H9 (cell line): ENCODE measurements around the gene DEPDC5. TPM values are rescaled to one million over a fixed set of nuclear protein-coding genes. Genes with fewer than 3 reads are reported as not detected.

Experiments
- DNase-seq: peaks from one replicate; pipeline ENCODE4 v3.0.0-alpha.2; 2017
- H2AFZ ChIP-seq: one replicate; pipeline ENCODE4 v1.6.1; 2013; ENCODE audit warnings: mild to moderate bottlenecking, low read length, control low read depth, moderate library complexity
- H2AK5ac ChIP-seq: 2 replicates; pipeline ENCODE4 v1.6.1; 2013; ENCODE audit warnings: low read length, control low read depth, mixed read lengths; ENCODE audit not compliant: insufficient read length
- H2BK120ac ChIP-seq: one replicate; pipeline ENCODE4 v1.6.1; 2013; ENCODE audit warnings: low read depth, mild to moderate bottlenecking, low read length, control low read depth, inconsistent platforms; ENCODE audit not compliant: poor library complexity, severe bottlenecking
- H2BK12ac ChIP-seq: 2 replicates; pipeline ENCODE4 v1.6.1; 2013; ENCODE audit warnings: low read length, control low read depth, mixed read lengths, low read depth; ENCODE audit not compliant: insufficient read length
- H2BK15ac ChIP-seq: 2 replicates; pipeline ENCODE4 v1.6.1; 2013; ENCODE audit warnings: low read depth, low read length, control low read depth
- H2BK20ac ChIP-seq: one replicate; pipeline ENCODE4 v1.6.1; 2013; ENCODE audit warnings: low read depth, mild to moderate bottlenecking, low read length, control low read depth, inconsistent platforms; ENCODE audit not compliant: poor library complexity, severe bottlenecking
- H2BK5ac ChIP-seq: 2 replicates; pipeline ENCODE4 v1.6.1; 2013; ENCODE audit warnings: low read length, control low read depth, mixed read lengths; ENCODE audit not compliant: insufficient read length
- H3K14ac ChIP-seq: 2 replicates; pipeline ENCODE4 v1.6.1; 2013; ENCODE audit warnings: low read length, control low read depth; ENCODE audit not compliant: insufficient read depth
- H3K18ac ChIP-seq: 2 replicates; pipeline ENCODE4 v1.6.1; 2013; ENCODE audit warnings: low read depth, mild to moderate bottlenecking, mixed read lengths, low read length, control low read depth; ENCODE audit not compliant: insufficient read length
- H3K23ac ChIP-seq: 2 replicates; pipeline ENCODE4 v1.6.1; 2013; ENCODE audit warnings: low read length, control low read depth, mixed read lengths, low read depth; ENCODE audit not compliant: insufficient read length
- H3K23me2 ChIP-seq: 2 replicates; pipeline ENCODE4 v1.6.1; 2013; ENCODE audit warnings: low read depth, mild to moderate bottlenecking, mixed read lengths, low read length, control low read depth; ENCODE audit not compliant: insufficient read length, poor library complexity, severe bottlenecking
- H3K27ac ChIP-seq: 2 replicates; pipeline ENCODE4 v1.5.1; 2013; ENCODE audit warnings: low read length, control low read depth, mixed read lengths, low read depth; ENCODE audit not compliant: insufficient read length
- H3K27me3 ChIP-seq: 2 replicates; pipeline ENCODE4 v1.6.1; 2013; ENCODE audit warnings: low read length, control low read depth, inconsistent platforms; ENCODE audit not compliant: insufficient read depth
- H3K4ac ChIP-seq: 2 replicates; pipeline ENCODE4 v1.6.1; 2013; ENCODE audit warnings: low read depth, mild to moderate bottlenecking, control low read depth, inconsistent platforms, low read length, moderate library complexity
- H3K4me1 ChIP-seq: 2 replicates; pipeline ENCODE4 v1.6.1; 2013; ENCODE audit warnings: low read length, control low read depth, inconsistent platforms; ENCODE audit not compliant: insufficient read depth
- H3K4me2 ChIP-seq: 2 replicates; pipeline ENCODE4 v1.6.1; 2013; ENCODE audit warnings: low read length, control low read depth, mixed read lengths; ENCODE audit not compliant: insufficient read length, insufficient read depth
- H3K56ac ChIP-seq: 2 replicates; pipeline ENCODE4 v1.6.1; 2013; ENCODE audit warnings: low read depth, mild to moderate bottlenecking, mixed read lengths, low read length, control low read depth; ENCODE audit not compliant: insufficient read length
- H3K79me1 ChIP-seq: 2 replicates; pipeline ENCODE4 v1.6.1; 2013; ENCODE audit warnings: low read depth, mild to moderate bottlenecking, moderate library complexity, low read length, control low read depth, inconsistent platforms; ENCODE audit not compliant: insufficient read depth, poor library complexity, severe bottlenecking
- H3K79me2 ChIP-seq: 2 replicates; pipeline ENCODE4 v1.6.1; 2013; ENCODE audit warnings: low read length, control low read depth, inconsistent platforms; ENCODE audit not compliant: insufficient read depth
- H3K9ac ChIP-seq: 2 replicates; pipeline ENCODE4 v1.6.1; 2013; ENCODE audit warnings: low read length, control low read depth, mixed read lengths; ENCODE audit not compliant: insufficient read length; ENCODE audit errors: extremely low read depth
- H3K9me3 ChIP-seq: one replicate; pipeline ENCODE4 v1.6.1; 2013; ENCODE audit warnings: low read depth, low read length, inconsistent platforms; ENCODE audit not compliant: control insufficient read depth
- H3T11ph ChIP-seq: one replicate; pipeline ENCODE4 v1.6.1; 2013; ENCODE audit warnings: mild to moderate bottlenecking, low read length, control low read depth, inconsistent platforms
- H4K20me1 ChIP-seq: one replicate; pipeline ENCODE4 v1.6.1; 2013; ENCODE audit not compliant: control insufficient read depth, insufficient read length, insufficient read depth
- H4K5ac ChIP-seq: 2 replicates; pipeline ENCODE4 v1.6.1; 2013; ENCODE audit warnings: low read depth, mild to moderate bottlenecking, mixed read lengths, low read length, control low read depth; ENCODE audit not compliant: insufficient read length
- H4K8ac ChIP-seq: replicated peaks from 2 replicates; pipeline ENCODE4 v1.6.1; 2013; ENCODE audit warnings: low read length, control low read depth, mixed read lengths, low read depth; ENCODE audit not compliant: insufficient read length
- H4K91ac ChIP-seq: 2 replicates; pipeline ENCODE4 v1.6.1; 2013; ENCODE audit warnings: low read depth, mild to moderate bottlenecking, moderate library complexity, mixed read lengths, low read length, control low read depth; ENCODE audit not compliant: insufficient read length
- H3K27ac Mint-ChIP-seq, 3 experiments: 2 replicates in 2 of 3; 3 replicates in 1 of 3; pipeline ENCODE4 v1.8.0; 2020 to 2021; ENCODE audit warnings: mixed read lengths in 3 of 3, mild to moderate bottlenecking in 1 of 3, moderate library complexity in 1 of 3
- H3K27me3 Mint-ChIP-seq: 2 replicates; pipeline ENCODE4 v1.8.0; 2021; ENCODE audit warnings: low read depth, mild to moderate bottlenecking, moderate library complexity, mixed read lengths
- H3K36me3 Mint-ChIP-seq, 3 experiments: 2 replicates in 2 of 3; 3 replicates in 1 of 3; pipeline ENCODE4 v1.8.0; 2020 to 2021; ENCODE audit warnings: low read depth in 3 of 3, mixed read lengths in 3 of 3; ENCODE audit not compliant: insufficient read depth in 1 of 3
- H3K4me1 Mint-ChIP-seq, 2 experiments: 2 replicates each; pipeline ENCODE4 v1.8.0; 2020; ENCODE audit warnings: mixed read lengths in 2 of 2
- H3K4me3 Mint-ChIP-seq, 2 experiments: 2 replicates in 1 of 2; 3 replicates in 1 of 2; pipeline ENCODE4 v1.8.0; 2020 to 2021; ENCODE audit warnings: mild to moderate bottlenecking in 2 of 2, mixed read lengths in 2 of 2, moderate library complexity in 1 of 2
- H3K9me3 Mint-ChIP-seq, 2 experiments: 2 replicates in 1 of 2; 3 replicates in 1 of 2; pipeline ENCODE4 v1.8.0; 2020; ENCODE audit warnings: mild to moderate bottlenecking in 2 of 2, mixed read lengths in 2 of 2, moderate library complexity in 1 of 2
- WGBS: extraction: QIAGEN DNeasy Blood & Tissue Kit; methylation state at CpG from one replicate; pipeline ENCODE4 v1.1.7; 2013; ENCODE audit warnings: missing lambda C conversion rate, low lambda C conversion rate, mixed read lengths; ENCODE audit not compliant: insufficient read length; ENCODE audit errors: extremely low coverage; 5-methylcytosine and 5-hydroxymethylcytosine counted together
- total RNA-seq: library from RNA; stranded (reverse); gene quantifications from 2 replicates; pipeline ENCODE4 v1.2.1, GENCODE V29; 2021
- TF ChIP-seq, protein P1 (sequence below): fragments of 200-600 bp; sonication (generic); conservative IDR thresholded peaks from 3 replicates; pipeline ENCODE4 v1.8.0; 2021; ENCODE audit warnings: antibody characterized with exemption, mild to moderate bottlenecking

Gene DEPDC5
- total RNA-seq, 1 experiment from 2014 or later: 29.2 TPM

DNA sequence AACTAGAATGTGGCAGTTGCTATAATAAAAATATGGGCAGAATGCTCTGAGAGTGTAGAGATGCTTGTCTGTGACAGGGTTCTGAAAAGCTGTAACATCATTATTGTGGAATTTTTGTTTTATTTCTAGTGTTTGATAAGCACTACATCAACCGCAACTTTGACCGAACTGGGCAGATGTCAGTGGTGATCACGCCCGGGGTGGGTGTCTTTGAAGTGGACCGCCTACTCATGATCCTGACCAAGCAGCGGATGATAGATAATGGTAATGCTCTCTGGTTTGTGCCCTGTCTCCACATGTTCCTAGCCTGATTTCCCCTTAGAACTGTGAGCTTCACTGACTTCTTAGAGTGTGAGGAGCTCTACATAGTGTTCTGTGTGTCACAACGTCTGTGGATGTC lies 48.8 kb downstream of the DEPDC5 start:
- H3K56ac ChIP-seq: no peak overlapping the region
- H3K23ac ChIP-seq: no peak overlapping the region
- no peak overlapping the region for H3K14ac ChIP-seq
- peaks cover 19 to 77% (median 58%) of the 10 kb centered on the region in 3 experiments; a peak in 6 of 7 replicates for H3K36me3 Mint-ChIP-seq
- H3K79me2 ChIP-seq: no peaks in the 10 kb centered on the region
- H2BK120ac ChIP-seq: no peak overlapping the region
- H3T11ph ChIP-seq: no peak overlapping the region
- DNase-seq: no peak
- H3K18ac ChIP-seq: no peak overlapping the region
- H2BK12ac ChIP-seq: no peak overlapping the region
- H3K79me1 ChIP-seq: no peaks in the 10 kb centered on the region
- H3K4me1 ChIP-seq: no peaks in the 10 kb centered on the region
- no peak overlapping the region for H2BK5ac ChIP-seq
- no peaks in the 10 kb centered on the region for H3K27me3 Mint-ChIP-seq
- H4K5ac ChIP-seq: no peak overlapping the region
- H3K23me2 ChIP-seq: no peaks in the 10 kb centered on the region
- no CpG with 5 or more reads among the region's 7 CpGs for WGBS
- no peak overlapping the region for H2AFZ ChIP-seq
- no peak overlapping the region for H3K4me3 Mint-ChIP-seq
- no peaks in the 10 kb centered on the region for H3K4me1 Mint-ChIP-seq
- no peak overlapping the region for H3K27ac ChIP-seq
- H4K20me1 ChIP-seq: no peaks in the 10 kb centered on the region
- no peak overlapping the region for H4K91ac ChIP-seq
- TF ChIP-seq, protein P1, sequence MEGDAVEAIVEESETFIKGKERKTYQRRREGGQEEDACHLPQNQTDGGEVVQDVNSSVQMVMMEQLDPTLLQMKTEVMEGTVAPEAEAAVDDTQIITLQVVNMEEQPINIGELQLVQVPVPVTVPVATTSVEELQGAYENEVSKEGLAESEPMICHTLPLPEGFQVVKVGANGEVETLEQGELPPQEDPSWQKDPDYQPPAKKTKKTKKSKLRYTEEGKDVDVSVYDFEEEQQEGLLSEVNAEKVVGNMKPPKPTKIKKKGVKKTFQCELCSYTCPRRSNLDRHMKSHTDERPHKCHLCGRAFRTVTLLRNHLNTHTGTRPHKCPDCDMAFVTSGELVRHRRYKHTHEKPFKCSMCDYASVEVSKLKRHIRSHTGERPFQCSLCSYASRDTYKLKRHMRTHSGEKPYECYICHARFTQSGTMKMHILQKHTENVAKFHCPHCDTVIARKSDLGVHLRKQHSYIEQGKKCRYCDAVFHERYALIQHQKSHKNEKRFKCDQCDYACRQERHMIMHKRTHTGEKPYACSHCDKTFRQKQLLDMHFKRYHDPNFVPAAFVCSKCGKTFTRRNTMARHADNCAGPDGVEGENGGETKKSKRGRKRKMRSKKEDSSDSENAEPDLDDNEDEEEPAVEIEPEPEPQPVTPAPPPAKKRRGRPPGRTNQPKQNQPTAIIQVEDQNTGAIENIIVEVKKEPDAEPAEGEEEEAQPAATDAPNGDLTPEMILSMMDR: no peak
- H3K27me3 ChIP-seq: no peaks in the 10 kb centered on the region
- no peaks in the 10 kb centered on the region for H3K9me3 Mint-ChIP-seq
- no peak overlapping the region for H2AK5ac ChIP-seq
- no peak overlapping the region for H2BK20ac ChIP-seq
- peak overlapping the region in 1 of 3 experiments; percentile 74; a peak in 1 of 7 replicates for H3K27ac Mint-ChIP-seq
- H2BK15ac ChIP-seq: no peak overlapping the region
- H3K4ac ChIP-seq: no peak overlapping the region
- H4K8ac ChIP-seq: no peak overlapping the region
- H3K9me3 ChIP-seq: no peaks in the 10 kb centered on the region
- H3K4me2 ChIP-seq: no peak overlapping the region
- no peak overlapping the region for H3K9ac ChIP-seq
